Esophagus squamous epithelium (tissue), 4 donors: ENCODE measurements around the gene TVP23A.

Experiments
- POLR2A ChIP-seq, 4 donors: fragments of 450-650 bp; IDR thresholded peaks; one replicate each; pipeline ENCODE4 v1.6.1; 2017; ENCODE audit warnings: antibody characterized with exemption in 4 of 4, mild to moderate bottlenecking in 4 of 4, moderate library complexity in 3 of 4
- TF ChIP-seq, protein P1 (sequence below), 6 experiments: fragments of 450-650 bp in 4 of 6; fragments of 200-600 bp in 2 of 6; sonication (generic) in 2 of 6; IDR thresholded peaks; one replicate each; pipeline ENCODE4 v1.5.1; 2016 to 2019; ENCODE audit warnings: antibody characterized with exemption in 6 of 6, mild to moderate bottlenecking in 4 of 6, moderate library complexity in 4 of 6

DNA sequence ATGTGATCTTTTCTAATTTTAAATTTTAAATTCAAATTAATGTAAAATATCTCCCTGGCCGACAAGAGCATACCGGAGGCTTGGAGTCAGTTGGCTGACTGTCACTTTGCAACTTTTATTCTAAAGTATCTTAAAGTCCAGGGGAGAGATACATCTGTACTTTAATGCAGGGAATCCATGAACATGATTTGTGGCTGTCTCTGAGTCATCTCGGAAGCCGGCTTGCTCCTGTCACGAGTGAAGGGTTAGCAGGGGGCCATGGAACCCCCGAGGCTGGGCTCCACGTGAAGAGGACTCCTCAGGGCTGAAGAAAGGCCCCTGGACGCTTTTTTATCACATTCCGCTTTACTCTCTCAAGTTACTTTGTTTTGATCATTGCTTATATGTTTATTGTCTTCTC, 13.3 kb downstream of the TVP23A start:
- TF ChIP-seq POLR2A (IDR thresholded peaks at IDR 0.05) = no peak
- TF ChIP-seq, protein P1, sequence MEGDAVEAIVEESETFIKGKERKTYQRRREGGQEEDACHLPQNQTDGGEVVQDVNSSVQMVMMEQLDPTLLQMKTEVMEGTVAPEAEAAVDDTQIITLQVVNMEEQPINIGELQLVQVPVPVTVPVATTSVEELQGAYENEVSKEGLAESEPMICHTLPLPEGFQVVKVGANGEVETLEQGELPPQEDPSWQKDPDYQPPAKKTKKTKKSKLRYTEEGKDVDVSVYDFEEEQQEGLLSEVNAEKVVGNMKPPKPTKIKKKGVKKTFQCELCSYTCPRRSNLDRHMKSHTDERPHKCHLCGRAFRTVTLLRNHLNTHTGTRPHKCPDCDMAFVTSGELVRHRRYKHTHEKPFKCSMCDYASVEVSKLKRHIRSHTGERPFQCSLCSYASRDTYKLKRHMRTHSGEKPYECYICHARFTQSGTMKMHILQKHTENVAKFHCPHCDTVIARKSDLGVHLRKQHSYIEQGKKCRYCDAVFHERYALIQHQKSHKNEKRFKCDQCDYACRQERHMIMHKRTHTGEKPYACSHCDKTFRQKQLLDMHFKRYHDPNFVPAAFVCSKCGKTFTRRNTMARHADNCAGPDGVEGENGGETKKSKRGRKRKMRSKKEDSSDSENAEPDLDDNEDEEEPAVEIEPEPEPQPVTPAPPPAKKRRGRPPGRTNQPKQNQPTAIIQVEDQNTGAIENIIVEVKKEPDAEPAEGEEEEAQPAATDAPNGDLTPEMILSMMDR (IDR thresholded peaks at IDR 0.05) = no peak
